Anterior cingulate cortex (tissue), 58 donors: ENCODE results near the gene IFNA4.
A peak's percentile ranks its signal among the peaks of the same experiment; 100 is the strongest.
"Not testable (repeated sequence)": the region's sequence is repeated elsewhere in the genome, so short reads cannot be mapped to it uniquely, and the experiment has no call there.

ENCODE experiments used
- DNase-seq, 58 donors: peaks; one replicate each; lab custom pipeline; 2025; lab: John Stamatoyannopoulos, UW

IFNA4 gene

DNA sequence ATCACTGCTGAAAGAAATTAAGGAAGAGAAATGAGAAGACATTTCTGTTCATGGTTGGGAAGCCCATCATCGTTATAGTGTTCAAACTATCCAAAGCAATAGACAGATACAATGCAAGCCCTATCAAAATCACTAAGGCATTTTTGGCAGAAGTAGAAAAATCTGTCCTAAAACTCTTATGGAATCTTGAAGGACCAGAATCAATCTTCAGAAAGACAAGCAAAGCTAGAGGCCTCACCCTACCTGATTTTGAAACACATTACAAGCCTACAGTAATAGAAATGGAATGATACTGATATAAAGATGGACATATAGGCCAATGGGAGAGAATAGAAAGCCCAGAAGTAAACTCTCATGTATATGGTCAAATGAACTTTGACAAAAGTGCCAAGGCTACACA, 16.0 kb downstream of the IFNA4 start:
- DNase-seq = no peak

DNA sequence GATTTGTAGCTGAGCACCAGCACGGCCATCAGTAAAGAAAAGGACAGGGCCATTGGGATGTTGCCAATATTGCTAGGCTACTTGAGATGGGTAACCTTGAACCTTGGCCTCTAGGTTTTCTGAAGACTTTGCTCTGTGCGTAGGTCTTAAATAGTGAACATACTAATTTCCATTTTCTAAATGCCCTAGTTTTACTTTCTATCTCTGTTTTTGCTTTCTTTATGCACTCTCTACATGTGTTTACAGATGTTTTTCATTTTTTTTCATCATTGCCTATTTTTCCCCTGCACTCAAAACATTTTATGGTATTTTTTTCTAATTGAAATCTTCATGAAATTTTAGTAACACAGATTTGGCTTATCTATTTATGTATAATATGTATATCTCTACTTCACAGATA, 20.8 kb downstream of the IFNA4 start, which contains the start of gene IFNA21:
TSS of gene IFNA21 (minus strand) at position 101 of the 400 bp plus-strand sequence. CDS start at position 53, 48 bp downstream.
- DNase-seq = not testable (repeated sequence)

DNA sequence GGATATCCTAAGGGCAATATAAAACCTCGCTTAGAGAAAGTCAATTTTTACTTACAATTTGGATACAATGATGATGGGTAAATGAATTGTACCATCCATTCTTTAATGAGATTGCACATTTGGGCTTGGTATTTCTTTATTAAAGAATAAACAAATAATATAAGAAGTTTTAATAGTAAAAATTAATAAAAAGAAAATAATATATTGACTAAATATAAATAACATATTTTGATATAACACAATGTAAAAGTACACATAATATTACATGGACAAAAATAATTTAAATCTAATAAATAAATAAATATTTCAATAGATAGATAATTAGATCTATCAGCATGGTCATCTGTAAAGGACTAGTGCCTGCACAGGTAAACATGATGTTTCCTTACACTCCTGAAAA, 21.9 kb downstream of the IFNA4 start:
- no peak for DNase-seq

DNA sequence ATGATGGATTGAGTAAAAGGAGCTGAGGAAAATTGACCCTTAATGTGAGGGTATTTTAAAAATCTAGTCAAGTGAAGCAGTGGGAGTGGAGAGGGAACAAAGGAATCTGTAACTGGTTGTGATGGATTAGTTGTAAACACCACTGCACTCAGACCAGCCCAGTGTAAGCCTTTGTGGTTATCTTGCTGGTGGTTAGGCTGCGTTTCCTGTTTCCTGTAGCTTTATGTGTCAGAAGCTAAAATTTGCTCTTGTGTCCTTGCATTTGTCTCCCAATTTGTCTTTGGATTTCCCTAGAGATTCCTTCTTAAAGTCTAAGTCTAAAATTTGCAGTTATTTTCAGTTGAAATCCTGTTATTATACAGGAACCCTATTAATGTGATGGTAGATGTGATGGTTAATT, 27.2 kb downstream of the IFNA4 start:
- DNase-seq = no peak

DNA sequence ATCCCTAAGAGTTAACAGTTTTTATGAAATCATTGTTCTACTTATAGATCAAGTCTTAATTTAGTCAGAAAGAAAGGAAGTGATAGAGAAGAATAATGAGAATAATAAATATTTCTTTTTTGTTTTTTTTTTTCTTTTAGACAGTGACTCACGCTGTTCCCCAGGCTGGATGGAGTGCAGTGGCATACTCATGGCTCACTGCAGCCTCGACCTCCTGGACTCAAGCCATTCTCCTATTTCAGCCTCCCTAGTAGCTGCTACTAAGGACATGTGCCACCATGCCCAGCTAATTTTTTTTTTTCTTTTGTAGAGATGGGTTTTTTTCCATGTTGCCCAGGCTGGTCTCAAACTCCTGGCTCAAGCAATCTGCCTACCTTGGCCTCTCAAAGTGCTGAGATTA, 31.9 kb downstream of the IFNA4 start:
- no peak for DNase-seq

DNA sequence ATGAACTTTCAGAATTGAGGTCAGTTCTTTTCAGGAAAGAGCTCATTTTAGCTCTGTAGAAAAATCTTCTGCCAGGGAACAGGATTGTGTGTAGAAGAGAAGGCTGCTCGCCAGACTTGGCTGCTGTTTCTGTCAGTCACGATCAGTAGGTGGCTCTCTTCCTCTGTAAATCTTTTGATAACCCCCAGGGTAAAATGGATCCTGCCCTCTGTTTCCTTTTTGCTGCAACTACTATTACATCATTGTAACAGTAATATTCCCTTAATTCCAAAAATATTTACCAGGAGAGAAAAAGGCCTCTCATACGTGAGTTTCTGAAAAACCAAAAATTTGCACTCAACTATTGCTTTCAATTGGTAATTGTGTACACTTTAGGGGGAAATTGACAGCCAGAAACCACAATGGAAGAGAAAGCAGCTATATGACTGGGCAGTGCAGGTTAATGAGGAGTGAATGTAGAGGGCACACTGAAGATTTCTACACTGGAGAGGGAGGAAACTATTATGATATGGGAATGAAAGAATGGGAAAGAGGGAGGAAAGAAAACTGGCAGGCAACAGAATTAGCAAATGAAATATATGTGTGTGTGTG, 33.3 kb downstream of the IFNA4 start:
- DNase-seq = peak in 12 of 58 donors; percentile 0 to 33 (median 12)

DNA sequence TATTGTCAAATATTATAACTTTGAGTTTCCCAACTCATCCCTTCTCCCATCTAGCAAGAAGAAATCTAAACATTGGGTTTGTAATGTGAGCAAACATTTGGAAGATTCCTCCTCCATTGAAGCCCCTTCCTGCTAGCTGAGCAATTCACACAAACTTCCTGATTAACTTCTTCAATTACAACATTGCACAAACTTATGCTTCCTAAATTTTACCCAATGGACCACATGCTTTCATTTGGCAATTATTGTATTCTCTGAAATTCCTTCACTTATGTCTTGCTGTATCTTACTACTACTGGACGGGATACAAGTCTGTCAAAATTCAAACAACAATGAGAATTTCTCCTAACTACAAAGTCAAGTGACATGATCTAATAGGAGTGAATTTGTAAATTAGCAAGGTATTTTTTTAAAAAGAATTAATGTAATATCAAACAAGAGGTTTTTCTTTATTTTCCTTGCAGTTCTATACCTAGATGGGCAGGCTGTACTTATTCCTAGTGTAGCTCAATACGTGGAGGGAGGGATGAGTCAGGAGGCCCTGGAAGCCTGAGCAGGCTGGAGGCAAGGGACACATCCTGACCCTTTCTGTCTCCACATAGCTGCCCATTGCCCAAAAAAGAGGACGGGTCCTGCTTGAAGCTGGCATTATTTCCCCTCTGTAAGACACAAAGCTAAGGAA, 33.9 kb downstream of the IFNA4 start:
- peak in 3 of 58 donors; percentile 2 to 12 (median 11) for DNase-seq

DNA sequence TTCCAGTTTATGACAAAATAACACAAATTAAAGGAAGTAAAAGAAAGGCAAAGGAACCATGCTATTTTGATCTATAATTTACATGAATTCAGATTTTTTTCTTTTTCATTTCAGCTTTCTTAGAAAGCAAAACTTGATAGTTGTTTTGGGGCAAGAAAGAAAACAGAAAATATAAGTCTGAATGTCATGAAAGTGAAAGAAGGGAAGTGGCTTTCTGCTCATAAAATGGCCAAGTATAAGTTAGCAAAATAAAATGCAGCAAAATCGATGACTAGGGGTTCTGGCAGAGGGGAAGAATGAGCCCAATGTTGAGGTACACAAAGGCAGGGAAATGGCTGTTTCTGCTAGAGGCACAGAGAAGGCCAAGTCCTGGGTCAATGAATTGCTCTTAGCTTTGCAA, 42.8 kb downstream of the IFNA4 start:
- DNase-seq = no peak

DNA sequence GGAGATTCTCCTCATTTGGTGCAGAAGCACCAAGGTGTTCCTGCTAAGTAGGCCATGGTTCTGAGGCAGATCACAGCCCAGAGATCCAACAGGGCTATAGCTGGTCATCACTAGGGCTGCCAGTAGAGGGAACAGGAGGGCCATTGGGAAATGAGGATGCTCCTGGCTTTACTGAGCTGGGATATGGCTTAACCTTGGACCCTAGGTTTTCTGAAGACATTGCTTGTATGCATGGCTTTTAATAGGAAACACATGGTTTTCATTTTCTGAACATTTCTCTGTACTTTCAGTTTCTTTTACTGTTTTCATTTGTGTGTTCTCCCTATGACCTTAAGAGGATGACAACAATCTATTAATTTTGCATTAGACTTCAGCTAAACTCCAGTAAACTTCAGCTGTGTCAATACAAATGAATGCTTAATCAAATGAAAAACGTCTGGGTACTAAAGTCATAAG, 45.9 kb downstream of the IFNA4 start, which contains the start of gene IFNW1:
TSS of gene IFNW1 (minus strand) at position 406 of the 456 bp plus-strand sequence. CDS start at position 144, 262 bp downstream.
- no peak for DNase-seq

DNA sequence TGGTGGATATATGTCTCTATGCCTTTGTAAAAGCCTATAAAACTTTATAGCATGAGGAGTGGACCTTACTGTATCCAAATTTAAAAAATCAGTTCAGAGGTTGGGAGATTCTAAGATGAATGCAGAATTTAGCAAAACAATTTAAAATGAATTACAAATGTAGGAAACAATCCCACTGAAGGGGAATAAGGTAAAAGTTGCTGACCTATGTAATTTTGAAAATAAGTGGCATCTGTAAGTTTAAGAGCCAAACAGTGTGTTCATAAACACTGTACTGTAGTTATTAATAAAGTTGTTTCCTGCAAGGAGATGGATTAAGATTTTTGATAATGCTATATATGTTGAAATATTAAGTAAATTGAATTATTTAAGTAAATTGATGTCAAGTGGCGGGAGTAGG, 50.4 kb downstream of the IFNA4 start:
- DNase-seq = no peak
